ENCODE data around the gene BRD3OS.

- no peak for TF ChIP-seq PATZ1 (CRISPR knock-in tag; IDR thresholded peaks at IDR 0.05; ENCODE audit: borderline replicate concordance)
- no peak for TF ChIP-seq CSDC2 (CRISPR knock-in tag; IDR thresholded peaks at IDR 0.05)
- no peak for TF ChIP-seq RARB (CRISPR knock-in tag; IDR thresholded peaks at IDR 0.05)
- no peak for TF ChIP-seq TOX (CRISPR knock-in tag; IDR thresholded peaks at IDR 0.05; ENCODE audit: borderline replicate concordance)
- TF ChIP-seq ZFP3 (CRISPR knock-in tag; IDR thresholded peaks at IDR 0.05), result no peak
- TF ChIP-seq PPARA (CRISPR knock-in tag; IDR thresholded peaks at IDR 0.05; ENCODE audit: borderline replicate concordance), result no peak
- TF ChIP-seq ZNF8 (CRISPR knock-in tag; IDR thresholded peaks at IDR 0.05), result no peak
- TF ChIP-seq CREB5 (CRISPR knock-in tag; IDR thresholded peaks at IDR 0.05; ENCODE audit: low read depth), result no peak
- no peak for TF ChIP-seq SNAI2 (CRISPR knock-in tag; IDR thresholded peaks at IDR 0.05)
- TF ChIP-seq ZNF565 (CRISPR knock-in tag; conservative IDR thresholded peaks at IDR 0.05; ENCODE audit: low read depth), result no peak
- no peak for TF ChIP-seq ARNTL (CRISPR knock-in tag; IDR thresholded peaks at IDR 0.05; ENCODE audit: borderline replicate concordance, low read depth)
- TF ChIP-seq ISL1 (CRISPR knock-in tag; IDR thresholded peaks at IDR 0.05), result no peak
- TF ChIP-seq GLIS3 (CRISPR knock-in tag; IDR thresholded peaks at IDR 0.05), result no peak
- no peak for TF ChIP-seq ZFP30 (CRISPR knock-in tag; IDR thresholded peaks at IDR 0.05)
These were observed 45.9 kb upstream of the BRD3OS start for GRCh38 chr9:133979273-133979920.

All from SK-N-SH treated with all-trans-retinoic acid at 6 μM for 48 hours (cell line).